Measurements from ENCODE around the gene PTPRD.

- no peak for TF ChIP-seq JAZF1 (CRISPR knock-in tag; IDR thresholded peaks at IDR 0.05)
- no peak for TF ChIP-seq MAX (CRISPR knock-in tag; IDR thresholded peaks at IDR 0.05)
- no peak for TF ChIP-seq SP1 (CRISPR knock-in tag; conservative IDR thresholded peaks at IDR 0.05)
Measured at GRCh38 chr9:8724284-8725018, 1888.4 kb downstream of the PTPRD start.
